ENCODE results near the gene MLLT6. TPM values are rescaled to one million over a fixed set of nuclear protein-coding genes. Genes with fewer than 3 reads are reported as not detected.

The MLLT6 gene
- total and polyA plus RNA-seq, 2 of the 13 experiments (the other 11 are each of a cell fraction or from before 2014, with no cell fraction given): 50.7 to 69.5 TPM

DNA sequence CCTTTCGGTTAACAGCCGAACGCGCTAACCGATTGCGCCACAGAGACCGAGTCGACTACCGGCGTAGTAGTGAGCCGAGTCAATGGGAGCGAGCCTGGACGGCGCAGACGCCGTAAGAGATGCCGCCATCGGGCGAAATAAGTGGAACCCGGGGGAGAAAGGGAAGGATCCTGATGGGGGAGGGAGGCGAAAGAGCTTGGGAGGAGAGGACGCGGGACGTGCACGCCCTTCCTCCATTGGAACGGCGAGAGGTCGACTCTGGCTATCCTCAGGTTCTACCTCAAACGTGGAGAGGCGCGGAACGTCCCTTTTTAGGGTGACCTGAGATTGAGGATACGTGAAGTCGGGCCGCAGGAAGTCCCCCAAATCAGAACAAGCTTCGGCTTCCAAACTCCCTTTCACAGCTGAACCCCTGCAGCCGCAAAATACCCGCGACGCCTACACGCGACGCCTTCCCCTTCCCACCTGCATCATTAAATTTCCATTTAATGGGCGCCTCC lies 46.8 kb downstream of the MLLT6 start (continued):
- TF ChIP-seq JARID2 (CRISPR knock-in tag; IDR thresholded peaks at IDR 0.05; ENCODE audit: insufficient replicate concordance) (peak; percentile 25), DMTF1 (CRISPR knock-in tag; IDR thresholded peaks at IDR 0.05) (no peak), ZNF546 (CRISPR knock-in tag; conservative IDR thresholded peaks at IDR 0.05) (0 out of 2 replicates have a peak, but pooled peaks have one; percentile 48), ZNF136 (CRISPR knock-in tag; IDR thresholded peaks at IDR 0.05; ENCODE audit: low read depth) (peak; percentile 62; the same call in 1 of the 2 replicates), KLF13 (CRISPR knock-in tag; IDR thresholded peaks at IDR 0.05) (no peak), ZNF629 (CRISPR knock-in tag; conservative IDR thresholded peaks at IDR 0.05) (no peak; the same call in 1 of the 2 replicates), KLF9 (CRISPR knock-in tag; IDR thresholded peaks at IDR 0.05; ENCODE audit: low read depth) (no peak; the same call in 1 of the 2 replicates), HDAC1 (CRISPR knock-in tag; IDR thresholded peaks at IDR 0.05) (no peak), NFKB2 (CRISPR knock-in tag; IDR thresholded peaks at IDR 0.05; ENCODE audit: borderline replicate concordance) (peak; percentile 15; the same call in 1 of the 2 replicates), GMEB1 (CRISPR knock-in tag; IDR thresholded peaks at IDR 0.05; ENCODE audit: borderline replicate concordance) (no peak), ZNF670 (CRISPR knock-in tag; IDR thresholded peaks at IDR 0.05; ENCODE audit: borderline replicate concordance) (no peak), KDM2A (CRISPR knock-in tag; IDR thresholded peaks at IDR 0.05; ENCODE audit: borderline replicate concordance, low read depth) (peak; percentile 96), TCF12 (IDR thresholded peaks at IDR 0.05) (no peak), TCF12 (CRISPR knock-in tag; IDR thresholded peaks at IDR 0.05) (no peak; the same call in 1 of the 2 replicates), PHB2 (IDR thresholded peaks at IDR 0.05; ENCODE audit: partially characterized antibody) (no peak), ZSCAN31 (CRISPR knock-in tag; IDR thresholded peaks at IDR 0.05; ENCODE audit: low read depth) (no peak), ZKSCAN8 (CRISPR knock-in tag; IDR thresholded peaks at IDR 0.05; ENCODE audit: borderline replicate concordance) (0 out of 2 replicates have a peak, but pooled peaks have one; percentile 76), GATAD1 (CRISPR knock-in tag; IDR thresholded peaks at IDR 0.05) (peak; percentile 25; the same call in 1 of the 2 replicates), SMAD3 (CRISPR knock-in tag; IDR thresholded peaks at IDR 0.05) (peak; percentile 87; the same call in 1 of the 2 replicates), ARHGAP35 (CRISPR knock-in tag; IDR thresholded peaks at IDR 0.05; ENCODE audit: borderline replicate concordance) (0 out of 2 replicates have a peak, but pooled peaks have one; percentile 23)
- TF ChIP-seq, protein P1, sequence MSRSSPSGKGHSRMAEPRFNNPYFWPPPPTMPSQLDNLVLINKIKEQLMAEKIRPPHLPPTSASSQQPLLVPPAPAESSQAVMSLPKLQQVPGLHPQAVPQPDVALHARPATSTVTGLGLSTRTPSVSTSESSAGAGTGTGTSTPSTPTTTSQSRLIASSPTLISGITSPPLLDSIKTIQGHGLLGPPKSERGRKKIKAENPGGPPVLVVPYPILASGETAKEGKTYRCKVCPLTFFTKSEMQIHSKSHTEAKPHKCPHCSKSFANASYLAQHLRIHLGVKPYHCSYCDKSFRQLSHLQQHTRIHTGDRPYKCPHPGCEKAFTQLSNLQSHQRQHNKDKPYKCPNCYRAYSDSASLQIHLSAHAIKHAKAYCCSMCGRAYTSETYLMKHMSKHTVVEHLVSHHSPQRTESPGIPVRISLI (CRISPR knock-in tag; IDR thresholded peaks at IDR 0.05; ENCODE audit: borderline replicate concordance): peak; percentile 98; the same call in 1 of the 2 replicates
- TF ChIP-seq, protein P2, sequence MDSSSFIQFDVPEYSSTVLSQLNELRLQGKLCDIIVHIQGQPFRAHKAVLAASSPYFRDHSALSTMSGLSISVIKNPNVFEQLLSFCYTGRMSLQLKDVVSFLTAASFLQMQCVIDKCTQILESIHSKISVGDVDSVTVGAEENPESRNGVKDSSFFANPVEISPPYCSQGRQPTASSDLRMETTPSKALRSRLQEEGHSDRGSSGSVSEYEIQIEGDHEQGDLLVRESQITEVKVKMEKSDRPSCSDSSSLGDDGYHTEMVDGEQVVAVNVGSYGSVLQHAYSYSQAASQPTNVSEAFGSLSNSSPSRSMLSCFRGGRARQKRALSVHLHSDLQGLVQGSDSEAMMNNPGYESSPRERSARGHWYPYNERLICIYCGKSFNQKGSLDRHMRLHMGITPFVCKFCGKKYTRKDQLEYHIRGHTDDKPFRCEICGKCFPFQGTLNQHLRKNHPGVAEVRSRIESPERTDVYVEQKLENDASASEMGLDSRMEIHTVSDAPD (CRISPR knock-in tag; IDR thresholded peaks at IDR 0.05): no peak; the same call in 1 of the 2 replicates
- TF ChIP-seq, protein P3, sequence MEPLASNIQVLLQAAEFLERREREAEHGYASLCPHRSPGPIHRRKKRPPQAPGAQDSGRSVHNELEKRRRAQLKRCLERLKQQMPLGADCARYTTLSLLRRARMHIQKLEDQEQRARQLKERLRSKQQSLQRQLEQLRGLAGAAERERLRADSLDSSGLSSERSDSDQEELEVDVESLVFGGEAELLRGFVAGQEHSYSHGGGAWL (CRISPR knock-in tag; IDR thresholded peaks at IDR 0.05): no peak

Measured in HepG2 (cell line).